Right kidney (tissue), 9 donors: ENCODE measurements around the gene MAP3K20.
"Not testable (repeated sequence)": the region's sequence is repeated elsewhere in the genome, so short reads cannot be mapped to it uniquely, and the experiment has no call there.

Experiments
- DNase-seq: peaks from one replicate; pipeline ENCODE4 v3.0.0-alpha.2; 2016
- long read RNA-seq, 8 donors: transcript quantifications; one replicate each; lab custom pipeline, GENCODE V29; 2026

The MAP3K20 gene
- long read RNA-seq, donor 1, full-length matches to known transcripts = 5 of 5 reads
- long read RNA-seq, donor 1, partial matches to known transcripts = 0 of 5 reads
- long read RNA-seq, donor 1, other reads (novel, unspliced or antisense) = 0 of 5 reads
- long read RNA-seq, donor 2 = 0 reads
- long read RNA-seq, donor 3, full-length matches to known transcripts = 2 of 2 reads
- long read RNA-seq, donor 3, partial matches to known transcripts = 0 of 2 reads
- long read RNA-seq, donor 3, other reads (novel, unspliced or antisense) = 0 of 2 reads
- long read RNA-seq, donor 4, full-length matches to known transcripts = 6 of 6 reads
- long read RNA-seq, donor 4, partial matches to known transcripts = 0 of 6 reads
- long read RNA-seq, donor 4, other reads (novel, unspliced or antisense) = 0 of 6 reads
- long read RNA-seq, donor 5, full-length matches to known transcripts = 3 of 10 reads
- long read RNA-seq, donor 5, partial matches to known transcripts = 7 of 10 reads
- long read RNA-seq, donor 5, other reads (novel, unspliced or antisense) = 0 of 10 reads
- long read RNA-seq, donor 6, full-length matches to known transcripts = 2 of 2 reads
- long read RNA-seq, donor 6, partial matches to known transcripts = 0 of 2 reads
- long read RNA-seq, donor 6, other reads (novel, unspliced or antisense) = 0 of 2 reads
- long read RNA-seq, donor 7, full-length matches to known transcripts = 7 of 26 reads
- long read RNA-seq, donor 7, partial matches to known transcripts = 19 of 26 reads
- long read RNA-seq, donor 7, other reads (novel, unspliced or antisense) = 0 of 26 reads
- long read RNA-seq, donor 8, full-length matches to known transcripts = 4 of 4 reads
- long read RNA-seq, donor 8, partial matches to known transcripts = 0 of 4 reads
- long read RNA-seq, donor 8, other reads (novel, unspliced or antisense) = 0 of 4 reads

DNA sequence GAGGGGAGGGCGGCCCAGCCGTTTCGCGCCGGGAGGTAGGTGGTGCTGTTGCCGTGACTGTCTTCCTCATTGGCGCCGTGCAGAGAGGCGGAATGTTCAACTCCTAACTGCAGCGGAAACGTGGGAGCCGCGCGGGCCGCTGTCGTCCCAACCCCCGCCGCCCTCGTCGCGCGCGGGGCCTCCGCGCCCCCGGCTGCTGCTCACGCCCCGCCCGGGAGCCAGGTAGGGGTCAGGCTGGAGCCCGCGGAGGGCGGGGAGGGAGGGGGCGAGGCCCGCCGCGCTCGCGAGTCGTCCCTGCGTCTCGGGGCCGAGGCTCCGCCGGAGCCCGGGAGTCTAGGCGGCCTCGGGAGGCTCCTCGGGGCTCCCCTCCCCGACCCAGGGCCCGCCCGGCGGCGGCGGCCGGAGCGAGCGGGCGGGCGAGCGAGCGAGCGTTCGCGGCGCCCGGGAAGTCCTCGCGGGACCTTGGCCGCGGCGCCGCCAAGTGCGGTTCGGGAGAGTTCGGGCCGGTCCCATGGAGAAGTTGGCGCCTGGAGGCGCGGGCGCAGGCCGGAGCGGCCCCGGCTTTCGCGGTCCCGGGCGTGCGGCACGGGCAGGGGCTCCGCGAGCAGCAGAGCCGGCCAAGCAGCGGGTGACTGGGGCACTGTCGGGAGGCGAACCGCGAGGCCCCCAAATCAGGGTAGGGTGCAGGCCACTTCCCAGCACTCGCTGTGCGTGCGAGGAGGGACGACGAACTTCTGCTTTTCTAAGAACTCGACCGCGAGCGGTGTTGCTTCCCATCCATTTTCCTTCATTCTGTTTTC lies at the start of gene MAP3K20:
TSS of gene MAP3K20 (plus strand) at position 66 of the 800 bp plus-strand sequence. CDS start 15,186 bp downstream, outside the sequence.
- DNase-seq = peak; percentile 93

DNA sequence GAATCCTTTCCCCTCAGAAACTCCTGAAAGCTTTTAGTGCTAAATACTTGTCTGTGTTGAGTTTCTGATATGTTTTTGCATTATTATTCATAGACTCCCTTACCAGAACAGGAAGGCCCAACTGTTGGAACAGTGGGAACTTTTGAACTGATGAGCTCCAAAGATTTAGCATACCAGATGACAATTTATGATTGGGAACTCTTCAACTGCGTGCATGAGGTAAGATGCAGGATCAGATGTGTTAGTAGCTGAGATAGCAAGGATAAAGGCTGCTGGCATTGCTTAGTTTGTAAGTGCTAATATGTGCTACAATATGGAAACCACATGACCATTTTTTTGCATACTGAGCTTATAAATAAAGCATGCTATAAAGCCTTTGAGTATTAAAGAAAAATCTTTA lies 49.2 kb upstream of the MAP3K20 start:
- no peak for DNase-seq

GRCh38 chr2:173027181-173028128 lies 48.2 kb upstream of the MAP3K20 start:
- DNase-seq = peak; percentile 55

GRCh38 chr2:173028141-173028540 lies 47.5 kb upstream of the MAP3K20 start:
- no peak for DNase-seq

- no peak for DNase-seq
These were observed 47.0 kb upstream of the MAP3K20 start for GRCh38 chr2:173028671-173029070.

DNA sequence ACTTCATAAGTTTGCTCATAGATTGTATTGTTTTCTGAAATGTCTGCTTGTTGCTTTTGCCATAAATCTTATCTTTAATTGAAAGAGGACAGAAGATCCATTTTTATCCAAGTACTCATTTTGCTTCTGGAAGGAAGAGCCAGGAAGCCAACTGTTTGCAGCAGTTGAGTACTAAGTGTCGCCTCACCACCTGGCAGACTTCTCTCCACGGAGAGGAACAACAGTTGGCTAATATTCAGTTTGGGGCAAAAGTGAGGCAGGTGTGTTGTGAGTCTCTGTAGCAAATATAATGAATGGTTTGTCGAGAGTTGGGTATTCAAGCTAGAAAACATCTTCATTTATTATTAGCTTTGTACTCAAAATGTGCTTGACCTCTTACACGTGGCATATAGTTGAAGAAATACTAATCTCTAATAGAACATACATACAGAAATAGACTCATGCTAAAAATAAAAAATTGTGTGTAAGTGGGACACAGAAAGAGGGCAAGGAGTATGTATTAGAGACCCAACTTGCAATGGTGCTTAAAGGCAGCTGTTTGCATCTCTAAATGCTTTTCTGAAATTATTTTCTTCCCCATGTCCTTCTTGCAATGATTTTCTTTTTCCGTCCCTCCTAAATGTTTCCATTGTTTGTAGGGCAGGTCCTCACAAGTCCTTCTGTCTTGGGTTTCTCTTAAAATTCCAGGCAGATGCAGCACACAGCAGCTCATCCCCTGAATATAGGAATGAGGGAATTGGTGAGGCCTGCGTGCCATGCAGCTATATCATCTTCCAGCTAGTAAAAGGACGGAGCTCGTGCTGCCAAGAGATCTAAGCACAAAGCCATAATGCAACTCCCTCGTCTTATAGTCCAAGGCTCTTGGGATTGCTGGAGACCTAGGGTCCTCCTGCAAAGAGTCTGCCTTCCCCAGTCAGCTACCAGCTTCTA lies 44.8 kb upstream of the MAP3K20 start:
- DNase-seq = no peak

DNA sequence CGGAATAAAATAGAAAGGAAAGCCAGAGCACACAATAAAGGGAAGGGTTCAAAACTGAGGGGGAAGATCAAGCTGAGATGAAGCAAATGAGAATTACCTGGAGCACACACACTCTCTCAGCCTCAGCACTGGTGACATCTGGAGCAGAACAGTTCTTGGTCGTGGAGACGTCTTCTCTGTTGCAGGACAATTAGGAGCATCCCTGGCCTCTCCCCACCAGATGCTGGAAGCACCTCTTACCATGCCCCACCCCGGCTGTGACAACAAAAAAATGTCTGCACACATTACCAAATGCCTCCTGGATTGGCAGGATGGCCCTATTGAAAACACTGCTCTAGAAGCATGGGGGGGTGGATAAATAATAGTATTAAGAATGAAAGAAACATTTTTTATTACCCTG lies 43.6 kb upstream of the MAP3K20 start:
- DNase-seq = no peak

DNA sequence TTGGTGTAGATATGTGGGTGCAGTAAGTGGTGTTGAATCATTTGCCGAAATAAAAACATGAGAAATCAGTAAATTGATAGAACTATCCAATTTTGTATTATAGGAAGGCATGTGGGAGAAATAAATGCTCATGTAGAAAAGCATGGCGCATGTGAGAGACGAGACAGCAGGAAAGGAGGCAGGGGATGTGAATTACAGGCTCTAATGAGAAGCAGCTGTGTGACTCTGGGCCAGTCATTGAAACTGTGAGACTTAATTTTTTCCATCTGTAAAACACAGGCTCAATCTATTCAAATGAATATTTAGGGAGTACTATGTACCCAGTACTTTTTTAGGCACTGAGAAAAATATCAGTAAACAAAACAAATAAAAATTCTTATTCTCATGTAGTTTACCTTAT lies 42.6 kb upstream of the MAP3K20 start:
- no peak for DNase-seq

GRCh38 chr2:173034143-173034542 lies 41.5 kb upstream of the MAP3K20 start:
- DNase-seq = no peak

DNA sequence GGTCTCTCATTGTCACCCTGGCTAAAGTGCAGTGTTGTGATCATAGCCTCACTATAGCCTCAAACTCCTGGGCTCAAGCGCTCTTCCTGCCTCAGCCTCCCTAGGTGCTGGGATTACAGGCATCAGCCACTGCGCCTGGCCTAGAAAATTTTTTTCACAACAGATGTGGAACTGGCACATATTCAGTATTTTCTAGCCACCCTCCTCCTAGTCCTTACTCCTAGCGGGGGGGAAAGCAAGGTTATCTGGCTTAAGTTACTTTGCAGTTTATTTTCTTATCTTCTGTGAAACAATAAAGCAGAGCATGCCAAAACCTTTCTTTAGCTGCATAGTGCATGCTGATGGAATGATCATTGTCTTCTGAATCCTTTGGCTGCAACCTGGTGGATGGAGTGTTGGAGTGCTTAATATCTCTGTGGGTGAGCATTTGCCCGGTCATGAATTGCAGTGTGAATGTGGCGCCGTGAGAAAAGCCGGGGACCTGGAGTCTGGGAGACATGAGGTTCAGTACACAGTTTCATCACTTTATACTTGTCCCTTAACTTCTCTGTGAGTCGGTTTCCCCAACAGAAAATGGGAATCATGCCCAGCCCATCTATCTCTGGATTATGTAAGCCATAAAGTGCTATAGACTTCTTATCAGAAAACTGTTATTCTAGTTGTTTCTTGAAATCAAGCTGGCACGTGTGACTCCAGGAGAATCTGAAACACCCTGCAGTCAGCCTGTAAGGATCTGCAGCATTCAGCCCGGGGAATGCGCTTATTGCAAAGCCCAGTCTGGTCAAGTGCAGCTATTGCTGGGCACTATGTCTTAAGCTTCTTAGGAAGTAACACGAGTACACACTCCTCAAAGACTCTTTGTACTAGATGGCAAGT lies 38.2 kb upstream of the MAP3K20 start:
- no peak for DNase-seq

DNA sequence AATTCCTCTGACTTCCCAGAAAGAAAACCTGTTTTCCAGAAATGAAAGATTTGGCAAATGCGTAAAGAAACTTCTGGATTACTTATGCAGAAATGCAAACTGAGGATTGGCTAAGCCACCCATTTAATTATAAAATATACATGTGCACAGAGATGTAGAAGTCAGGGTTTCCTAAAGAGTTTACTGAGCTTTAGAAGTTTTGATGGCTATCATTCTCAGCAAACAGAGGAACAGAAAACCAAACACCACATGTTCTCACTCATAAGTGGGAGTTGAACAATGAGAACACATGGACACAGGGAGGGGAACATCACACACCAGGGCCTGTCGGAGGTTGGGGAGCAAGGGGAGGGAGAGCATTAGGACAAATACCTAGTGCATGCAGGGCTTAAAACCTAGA lies 37.4 kb upstream of the MAP3K20 start:
- not testable (repeated sequence) for DNase-seq

DNA sequence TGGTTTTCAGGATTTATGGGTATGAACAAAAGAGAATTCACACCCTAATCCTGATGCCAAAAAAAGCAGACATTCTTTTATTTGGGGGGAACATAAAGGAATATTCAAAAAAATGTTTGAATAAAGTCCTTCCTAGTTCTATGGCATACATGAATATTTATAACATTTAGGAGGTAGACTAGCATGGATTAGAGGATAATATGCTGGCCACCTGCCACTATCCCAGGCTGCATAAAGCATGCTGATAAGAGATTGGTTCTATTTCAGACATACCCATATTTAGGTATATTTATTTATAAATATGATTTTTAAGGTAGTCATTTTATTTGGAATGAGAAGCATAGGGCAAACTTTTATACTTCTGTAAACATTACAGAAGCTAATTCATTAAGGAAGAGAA lies 34.9 kb upstream of the MAP3K20 start:
- DNase-seq = no peak

GRCh38 chr2:173043476-173043875 lies 32.2 kb upstream of the MAP3K20 start:
- DNase-seq = no peak

DNA sequence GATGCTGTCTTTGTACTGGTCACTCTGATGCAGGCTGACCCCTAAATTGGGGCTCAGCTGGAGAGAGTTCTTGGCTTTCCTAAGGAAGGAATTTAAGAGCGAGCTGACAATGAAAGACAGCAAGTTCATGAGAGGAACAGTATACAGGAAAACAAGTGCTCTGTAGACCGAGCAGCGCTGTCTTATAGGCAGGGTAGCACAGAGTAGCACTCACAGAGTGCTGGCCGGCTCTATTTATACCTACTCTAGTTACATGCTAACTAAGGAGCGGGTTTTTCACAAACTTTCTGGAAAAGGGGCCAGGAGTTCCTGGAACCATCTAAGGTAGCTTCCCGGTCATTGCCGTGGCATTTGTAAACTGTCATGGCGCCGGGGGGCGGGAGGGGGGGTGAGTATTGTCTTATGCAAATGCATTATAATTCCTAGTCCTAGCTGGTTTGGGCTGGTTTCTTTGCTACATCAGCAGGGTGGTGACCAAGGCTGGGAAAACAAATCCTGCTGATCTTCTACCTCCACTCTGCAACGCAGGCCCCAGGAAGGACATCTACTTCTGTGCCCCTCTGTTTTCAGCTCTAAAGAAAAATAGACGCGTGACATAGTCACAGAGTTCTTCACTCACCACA lies 31.6 kb upstream of the MAP3K20 start:
- DNase-seq = no peak

- no peak for DNase-seq
These were observed 31.0 kb upstream of the MAP3K20 start for GRCh38 chr2:173044686-173045085.

DNA sequence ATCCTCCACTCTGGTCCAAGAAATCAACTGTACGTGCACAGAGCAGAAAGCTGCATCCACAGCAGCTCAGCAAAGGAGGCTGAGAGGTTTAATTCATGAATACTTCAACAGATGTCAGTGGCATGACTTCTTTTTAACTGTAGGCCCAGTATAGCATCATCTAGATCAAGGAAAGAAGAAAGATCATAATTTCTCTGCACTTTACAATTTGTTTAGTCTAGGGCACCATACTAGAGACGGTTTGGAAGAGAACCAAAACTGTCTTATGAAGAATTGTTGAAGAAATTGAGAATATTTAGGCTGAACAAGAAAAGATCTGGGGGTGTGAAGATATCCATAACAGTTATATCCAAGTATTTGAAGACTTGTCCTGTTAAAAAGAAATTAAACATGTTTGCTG lies 30.5 kb upstream of the MAP3K20 start:
- DNase-seq = no peak

DNA sequence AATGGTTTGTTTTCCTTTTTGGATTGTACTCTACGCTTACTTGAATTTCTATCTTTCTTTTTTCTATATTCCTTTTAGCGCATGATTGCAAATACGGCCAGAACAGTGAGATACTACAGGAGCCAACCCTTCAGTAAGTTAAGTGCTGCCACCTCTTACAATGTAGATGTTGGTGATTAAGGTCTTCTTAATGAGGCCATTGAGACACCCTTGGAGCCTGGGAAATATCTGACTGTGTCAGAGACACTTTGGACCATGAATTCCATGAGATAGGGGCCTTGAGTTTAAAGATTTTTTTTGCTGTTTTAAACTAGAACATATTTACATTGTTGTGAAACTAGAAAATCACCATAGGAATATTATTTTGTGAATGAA lies 27.1 kb upstream of the MAP3K20 start:
- DNase-seq = no peak

GRCh38 chr2:173048897-173049661 lies 26.6 kb upstream of the MAP3K20 start:
- no peak for DNase-seq
